Measurements from ENCODE around the gene SDK1.
"Not testable (repeated sequence)": the region's sequence is repeated elsewhere in the genome, so short reads cannot be mapped to it uniquely, and the experiment has no call there.

SDK1 gene

GRCh38 chr7:4234498-4234855 lies 933.4 kb downstream of the SDK1 start:
- ATAC-seq (ENCODE audit: low read depth), result no peak
- H3K27ac ChIP-seq (ENCODE audit: poor library complexity, severe bottlenecking), result no peak overlapping the region
- no peaks in the 10 kb centered on the region for H3K9me3 ChIP-seq (ENCODE audit: severe bottlenecking)
- no peaks in the 10 kb centered on the region for H3K36me3 ChIP-seq (ENCODE audit: low read depth)
- no peaks in the 10 kb centered on the region for H3K4me1 ChIP-seq (ENCODE audit: insufficient read depth, poor library complexity, severe bottlenecking)
- no peak for TF ChIP-seq CTCF (IDR thresholded peaks at IDR 0.05; ENCODE audit: poor library complexity, severe bottlenecking)
- DNase-seq (ENCODE audit: low spot score), result no peak
- H3K4me3 ChIP-seq (ENCODE audit: severe bottlenecking), result no peak overlapping the region
- H3K27me3 ChIP-seq (ENCODE audit: insufficient read depth, poor library complexity, severe bottlenecking), result no peaks in the 10 kb centered on the region

GRCh38 chr7:4234886-4235285 lies 933.8 kb downstream of the SDK1 start:
- no peaks in the 10 kb centered on the region for H3K27me3 ChIP-seq (ENCODE audit: insufficient read depth, poor library complexity, severe bottlenecking)
- no peak overlapping the region for H3K27ac ChIP-seq (ENCODE audit: poor library complexity, severe bottlenecking)
- no peak overlapping the region for H3K4me3 ChIP-seq (ENCODE audit: severe bottlenecking)
- ATAC-seq (ENCODE audit: low read depth) (no peak), DNase-seq (ENCODE audit: low spot score) (no peak)
- H3K9me3 ChIP-seq (ENCODE audit: severe bottlenecking), result no peaks in the 10 kb centered on the region
- no peaks in the 10 kb centered on the region for H3K4me1 ChIP-seq (ENCODE audit: insufficient read depth, poor library complexity, severe bottlenecking)
- TF ChIP-seq CTCF (IDR thresholded peaks at IDR 0.05; ENCODE audit: poor library complexity, severe bottlenecking), result no peak
- no peaks in the 10 kb centered on the region for H3K36me3 ChIP-seq (ENCODE audit: low read depth)

- no peaks in the 10 kb centered on the region for H3K27me3 ChIP-seq (ENCODE audit: insufficient read depth, poor library complexity, severe bottlenecking)
- no peak overlapping the region for H3K4me3 ChIP-seq (ENCODE audit: severe bottlenecking)
- no peak for DNase-seq (ENCODE audit: low spot score)
Observed at GRCh38 chr7:4235596-4235995, 934.5 kb downstream of the SDK1 start.

GRCh38 chr7:4236389-4236788 lies 935.3 kb downstream of the SDK1 start:
- ATAC-seq (ENCODE audit: low read depth) (no peak), DNase-seq (ENCODE audit: low spot score) (no peak)
- TF ChIP-seq CTCF (IDR thresholded peaks at IDR 0.05; ENCODE audit: poor library complexity, severe bottlenecking), result no peak
- H3K27me3 ChIP-seq (ENCODE audit: insufficient read depth, poor library complexity, severe bottlenecking), result no peaks in the 10 kb centered on the region
- no peaks in the 10 kb centered on the region for H3K4me1 ChIP-seq (ENCODE audit: insufficient read depth, poor library complexity, severe bottlenecking)
- H3K36me3 ChIP-seq (ENCODE audit: low read depth), result no peaks in the 10 kb centered on the region
- H3K27ac ChIP-seq (ENCODE audit: poor library complexity, severe bottlenecking), result no peak overlapping the region
- no peaks in the 10 kb centered on the region for H3K9me3 ChIP-seq (ENCODE audit: severe bottlenecking)
- no peak overlapping the region for H3K4me3 ChIP-seq (ENCODE audit: severe bottlenecking)

More at GRCh38 chr7:4235596-4235995, 934.5 kb downstream of the SDK1 start:
- no peaks in the 10 kb centered on the region for H3K36me3 ChIP-seq (ENCODE audit: low read depth)
- ATAC-seq (ENCODE audit: low read depth), result no peak
- H3K27ac ChIP-seq (ENCODE audit: poor library complexity, severe bottlenecking), result no peak overlapping the region
- no peaks in the 10 kb centered on the region for H3K4me1 ChIP-seq (ENCODE audit: insufficient read depth, poor library complexity, severe bottlenecking)
- TF ChIP-seq CTCF (IDR thresholded peaks at IDR 0.05; ENCODE audit: poor library complexity, severe bottlenecking), result no peak
- no peaks in the 10 kb centered on the region for H3K9me3 ChIP-seq (ENCODE audit: severe bottlenecking)

- ATAC-seq (ENCODE audit: low read depth); H3K4me1 ChIP-seq (ENCODE audit: insufficient read depth, poor library complexity, severe bottlenecking); H3K9me3 ChIP-seq (ENCODE audit: severe bottlenecking): not testable (repeated sequence)
Observed at GRCh38 chr7:4236873-4237272, 935.8 kb downstream of the SDK1 start.

More at GRCh38 chr7:4236873-4237272, 935.8 kb downstream of the SDK1 start:
- not testable (repeated sequence) for H3K27ac ChIP-seq (ENCODE audit: poor library complexity, severe bottlenecking); H3K36me3 ChIP-seq (ENCODE audit: low read depth); H3K4me3 ChIP-seq (ENCODE audit: severe bottlenecking); DNase-seq (ENCODE audit: low spot score); H3K27me3 ChIP-seq (ENCODE audit: insufficient read depth, poor library complexity, severe bottlenecking)

Data from RWPE2 (cell line).